SK-N-SH (cell line): Measurements from ENCODE around the gene PLA2G12B. TPM values are rescaled to one million over a fixed set of nuclear protein-coding genes. Genes with fewer than 3 reads are reported as not detected.

ENCODE experiments used
- CTCF ChIA-PET: fragments of 300-600, 350-600 bp; formaldehyde crosslinking; extraction: SDS; loops from one replicate; lab custom pipeline; 2021; lab: Yijun Ruan, JAX
- POLR2A ChIA-PET: fragments of 350-600 bp; sonication (Branson Sonifier 250); formaldehyde crosslinking; extraction: SDS; loops from one replicate; lab custom pipeline; 2020; ENCODE audit warnings: antibody characterized with exemption, inconsistent platforms; lab: Yijun Ruan, JAX
- DNase-seq: peaks from one replicate; pipeline ENCODE4 v3.0.0; 2012
- H2AFZ ChIP-seq: fragments of 200-600 bp; sonication (generic); 2 replicates; pipeline ENCODE4 v1.8.1; 2016; ENCODE audit warnings: antibody characterized with exemption, mild to moderate bottlenecking, low read depth
- H3F3A ChIP-seq: fragments of 200-600 bp; sonication (generic); replicated peaks from 2 replicates; pipeline ENCODE3; 2016; ENCODE audit warnings: antibody characterized with exemption, mild to moderate bottlenecking; ENCODE audit not compliant: insufficient read depth
- H3K27ac ChIP-seq, 2 experiments: fragments of 200-500 bp in 1 of 2; fragments of 200-600 bp in 1 of 2; sonication (Bioruptor generic) in 1 of 2; sonication (generic), shearing (Covaris generic) in 1 of 2; 2 replicates each; pipeline versions ENCODE4 v1.5.1 to v1.6.1; 2014 to 2016; ENCODE audit warnings: low read depth in 2 of 2, inconsistent platforms in 1 of 2, low read length in 1 of 2, mild to moderate bottlenecking in 1 of 2, mixed read lengths in 1 of 2
- H3K27me3 ChIP-seq: fragments of 200-600 bp; sonication (generic), shearing (Covaris generic); 2 replicates; pipeline ENCODE4 v1.6.1; 2016; ENCODE audit warnings: mixed run types; ENCODE audit not compliant: insufficient read depth
- H3K36me3 ChIP-seq, 2 experiments: fragments of 200-500 bp in 1 of 2; fragments of 200-600 bp in 1 of 2; sonication (Bioruptor generic) in 1 of 2; sonication (generic) in 1 of 2; replicated peaks in 1 of 2; 2 replicates each; pipeline versions ENCODE3 to v1.5.1; 2014 to 2016; ENCODE audit warnings: low read length in 1 of 2, mild to moderate bottlenecking in 1 of 2; ENCODE audit not compliant: insufficient read depth in 2 of 2, control insufficient read depth in 1 of 2
- H3K4me1 ChIP-seq, 2 experiments: fragments of 200-500 bp in 1 of 2; fragments of 200-600 bp in 1 of 2; sonication (Bioruptor generic) in 1 of 2; sonication (generic), shearing (Covaris generic) in 1 of 2; 2 replicates each; pipeline versions ENCODE4 v1.5.1 to v1.6.1; 2014 to 2016; ENCODE audit warnings: low read depth in 1 of 2, low read length in 1 of 2, mixed run types in 1 of 2; ENCODE audit not compliant: insufficient read depth in 2 of 2, control insufficient read depth in 1 of 2
- H3K4me2 ChIP-seq: fragments of 200-600 bp; sonication (generic), shearing (Covaris generic); 2 replicates; pipeline ENCODE4 v1.6.1; 2017; ENCODE audit warnings: mixed run types
- H3K4me3 ChIP-seq, 2 experiments: fragments of 200-500 bp in 1 of 2; fragments of 200-600 bp in 1 of 2; sonication (Bioruptor generic) in 1 of 2; sonication (generic), shearing (Covaris generic) in 1 of 2; 2 replicates each; pipeline versions ENCODE4 v1.5.1 to v1.8.1; 2014 to 2016; ENCODE audit warnings: low read depth in 2 of 2, inconsistent platforms in 1 of 2, low read length in 1 of 2, mild to moderate bottlenecking in 1 of 2, mixed read lengths in 1 of 2, moderate library complexity in 1 of 2
- H3K79me2 ChIP-seq: fragments of 200-600 bp; sonication (generic); 2 replicates; pipeline ENCODE4 v1.8.1; 2017; ENCODE audit warnings: mild to moderate bottlenecking; ENCODE audit not compliant: insufficient read depth
- H3K9ac ChIP-seq: fragments of 200-600 bp; sonication (generic); 2 replicates; pipeline ENCODE4 v1.6.1; 2017; ENCODE audit warnings: mixed run types
- H3K9me2 ChIP-seq: fragments of 200-600 bp; sonication (generic); 2 replicates; pipeline ENCODE4 v1.6.1; 2017; ENCODE audit warnings: mixed run types
- H3K9me3 ChIP-seq: fragments of 200-600 bp; sonication (generic); 2 replicates; pipeline ENCODE4 v1.6.1; 2017; ENCODE audit warnings: mixed run types, mild to moderate bottlenecking, moderate library complexity
- H4K20me1 ChIP-seq: fragments of 200-600 bp; sonication (generic); 2 replicates; pipeline ENCODE4 v1.6.1; 2017; ENCODE audit warnings: mild to moderate bottlenecking, mixed run types; ENCODE audit not compliant: insufficient read depth
- FOXJ3 ChIP-seq: sonication (generic); formaldehyde crosslinking; IDR thresholded peaks from 2 replicates; pipeline ENCODE4 v1.5.1; 2020; ENCODE audit warnings: mild to moderate bottlenecking, missing genetic modification reagents
- GATA2 ChIP-seq: sonication (generic); formaldehyde crosslinking; IDR thresholded peaks from 2 replicates; pipeline ENCODE4 v1.5.0; 2020; ENCODE audit warnings: mild to moderate bottlenecking, missing genetic modification reagents
- MEF2A ChIP-seq: IDR thresholded peaks from 2 replicates; pipeline ENCODE4 v1.4.0; 2012; ENCODE audit warnings: low read depth, borderline replicate concordance
- RFX5 ChIP-seq: IDR thresholded peaks from 2 replicates; pipeline ENCODE4 v1.6.1; 2012; ENCODE audit warnings: mild to moderate bottlenecking, improper control_type of control experiment, low read length
- WGBS: methylation state at CpG from one replicate; pipeline ENCODE4 v1.1.6; 2017; ENCODE audit warnings: low lambda C conversion rate; 5-methylcytosine and 5-hydroxymethylcytosine counted together
- polyA plus RNA-seq, 3 experiments: library from polyadenylated mRNA; depleted of rRNA; stranded (reverse); fragments of >200 nt; gene quantifications; 2 replicates each; pipeline ENCODE4 v1.2.3, GENCODE V29; 2012
- TF ChIP-seq, protein P1 (sequence below): IDR thresholded peaks from 2 replicates; pipeline ENCODE4 v1.6.1; 2012; ENCODE audit warnings: mild to moderate bottlenecking, low read depth, low read length, moderate library complexity
- TF ChIP-seq, protein P2 (sequence below): IDR thresholded peaks from 2 replicates; pipeline ENCODE4 v1.4.0; 2012; ENCODE audit warnings: low read depth, borderline replicate concordance
- TF ChIP-seq, protein P3 (sequence below): fragments of 150-350 bp; IDR thresholded peaks from 2 replicates; pipeline ENCODE4 v1.6.1; 2016; ENCODE audit warnings: mild to moderate bottlenecking, low read depth, low read length
- TF ChIP-seq, protein P4 (sequence below): IDR thresholded peaks from 2 replicates; pipeline ENCODE4 v1.4.0; 2012; ENCODE audit warnings: low read depth
- TF ChIP-seq, protein P5 (sequence below): fragments of 200-600 bp; sonication (generic); IDR thresholded peaks from 2 replicates; pipeline ENCODE4 v1.6.1; 2017; ENCODE audit warnings: antibody characterized with exemption, mild to moderate bottlenecking, moderate library complexity

PLA2G12B gene
- polyA plus RNA-seq, 1 of the 3 experiments (the other 2 are of a cell fraction): not detected

DNA sequence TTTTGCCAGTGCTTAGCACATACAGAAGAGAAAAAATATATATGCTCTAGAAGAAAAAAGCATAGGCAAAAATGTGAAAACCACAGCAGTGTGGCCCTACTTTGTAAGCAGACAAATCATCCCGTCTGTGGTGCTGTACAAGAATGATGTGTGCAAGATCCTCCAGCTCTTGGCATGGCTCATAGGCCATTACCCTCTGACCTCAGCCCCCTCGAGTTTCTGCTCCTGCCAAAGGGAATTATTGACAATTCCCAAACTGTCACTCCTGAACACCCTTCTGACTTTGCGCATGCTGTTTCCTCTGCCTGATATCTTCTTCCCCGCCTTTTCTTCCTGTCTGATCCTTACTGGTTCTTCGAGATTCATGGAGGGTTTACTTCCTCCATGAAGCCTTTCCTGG lies 27.1 kb downstream of the PLA2G12B start (continued):
- TF ChIP-seq, protein P1, sequence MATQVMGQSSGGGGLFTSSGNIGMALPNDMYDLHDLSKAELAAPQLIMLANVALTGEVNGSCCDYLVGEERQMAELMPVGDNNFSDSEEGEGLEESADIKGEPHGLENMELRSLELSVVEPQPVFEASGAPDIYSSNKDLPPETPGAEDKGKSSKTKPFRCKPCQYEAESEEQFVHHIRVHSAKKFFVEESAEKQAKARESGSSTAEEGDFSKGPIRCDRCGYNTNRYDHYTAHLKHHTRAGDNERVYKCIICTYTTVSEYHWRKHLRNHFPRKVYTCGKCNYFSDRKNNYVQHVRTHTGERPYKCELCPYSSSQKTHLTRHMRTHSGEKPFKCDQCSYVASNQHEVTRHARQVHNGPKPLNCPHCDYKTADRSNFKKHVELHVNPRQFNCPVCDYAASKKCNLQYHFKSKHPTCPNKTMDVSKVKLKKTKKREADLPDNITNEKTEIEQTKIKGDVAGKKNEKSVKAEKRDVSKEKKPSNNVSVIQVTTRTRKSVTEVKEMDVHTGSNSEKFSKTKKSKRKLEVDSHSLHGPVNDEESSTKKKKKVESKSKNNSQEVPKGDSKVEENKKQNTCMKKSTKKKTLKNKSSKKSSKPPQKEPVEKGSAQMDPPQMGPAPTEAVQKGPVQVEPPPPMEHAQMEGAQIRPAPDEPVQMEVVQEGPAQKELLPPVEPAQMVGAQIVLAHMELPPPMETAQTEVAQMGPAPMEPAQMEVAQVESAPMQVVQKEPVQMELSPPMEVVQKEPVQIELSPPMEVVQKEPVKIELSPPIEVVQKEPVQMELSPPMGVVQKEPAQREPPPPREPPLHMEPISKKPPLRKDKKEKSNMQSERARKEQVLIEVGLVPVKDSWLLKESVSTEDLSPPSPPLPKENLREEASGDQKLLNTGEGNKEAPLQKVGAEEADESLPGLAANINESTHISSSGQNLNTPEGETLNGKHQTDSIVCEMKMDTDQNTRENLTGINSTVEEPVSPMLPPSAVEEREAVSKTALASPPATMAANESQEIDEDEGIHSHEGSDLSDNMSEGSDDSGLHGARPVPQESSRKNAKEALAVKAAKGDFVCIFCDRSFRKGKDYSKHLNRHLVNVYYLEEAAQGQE: no peak
- TF ChIP-seq, protein P2, sequence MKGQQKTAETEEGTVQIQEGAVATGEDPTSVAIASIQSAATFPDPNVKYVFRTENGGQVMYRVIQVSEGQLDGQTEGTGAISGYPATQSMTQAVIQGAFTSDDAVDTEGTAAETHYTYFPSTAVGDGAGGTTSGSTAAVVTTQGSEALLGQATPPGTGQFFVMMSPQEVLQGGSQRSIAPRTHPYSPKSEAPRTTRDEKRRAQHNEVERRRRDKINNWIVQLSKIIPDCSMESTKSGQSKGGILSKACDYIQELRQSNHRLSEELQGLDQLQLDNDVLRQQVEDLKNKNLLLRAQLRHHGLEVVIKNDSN: no peak
- no peak for TF ChIP-seq GATA2 (CRISPR knock-in tag)
- TF ChIP-seq RFX5: no peak
- no peak for TF ChIP-seq FOXJ3 (CRISPR knock-in tag)
- no peak for TF ChIP-seq MEF2A
- TF ChIP-seq, protein P3, sequence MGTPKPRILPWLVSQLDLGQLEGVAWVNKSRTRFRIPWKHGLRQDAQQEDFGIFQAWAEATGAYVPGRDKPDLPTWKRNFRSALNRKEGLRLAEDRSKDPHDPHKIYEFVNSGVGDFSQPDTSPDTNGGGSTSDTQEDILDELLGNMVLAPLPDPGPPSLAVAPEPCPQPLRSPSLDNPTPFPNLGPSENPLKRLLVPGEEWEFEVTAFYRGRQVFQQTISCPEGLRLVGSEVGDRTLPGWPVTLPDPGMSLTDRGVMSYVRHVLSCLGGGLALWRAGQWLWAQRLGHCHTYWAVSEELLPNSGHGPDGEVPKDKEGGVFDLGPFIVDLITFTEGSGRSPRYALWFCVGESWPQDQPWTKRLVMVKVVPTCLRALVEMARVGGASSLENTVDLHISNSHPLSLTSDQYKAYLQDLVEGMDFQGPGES: no peak
- TF ChIP-seq, protein P4, sequence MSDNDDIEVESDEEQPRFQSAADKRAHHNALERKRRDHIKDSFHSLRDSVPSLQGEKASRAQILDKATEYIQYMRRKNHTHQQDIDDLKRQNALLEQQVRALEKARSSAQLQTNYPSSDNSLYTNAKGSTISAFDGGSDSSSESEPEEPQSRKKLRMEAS: no peak
- TF ChIP-seq, protein P5, sequence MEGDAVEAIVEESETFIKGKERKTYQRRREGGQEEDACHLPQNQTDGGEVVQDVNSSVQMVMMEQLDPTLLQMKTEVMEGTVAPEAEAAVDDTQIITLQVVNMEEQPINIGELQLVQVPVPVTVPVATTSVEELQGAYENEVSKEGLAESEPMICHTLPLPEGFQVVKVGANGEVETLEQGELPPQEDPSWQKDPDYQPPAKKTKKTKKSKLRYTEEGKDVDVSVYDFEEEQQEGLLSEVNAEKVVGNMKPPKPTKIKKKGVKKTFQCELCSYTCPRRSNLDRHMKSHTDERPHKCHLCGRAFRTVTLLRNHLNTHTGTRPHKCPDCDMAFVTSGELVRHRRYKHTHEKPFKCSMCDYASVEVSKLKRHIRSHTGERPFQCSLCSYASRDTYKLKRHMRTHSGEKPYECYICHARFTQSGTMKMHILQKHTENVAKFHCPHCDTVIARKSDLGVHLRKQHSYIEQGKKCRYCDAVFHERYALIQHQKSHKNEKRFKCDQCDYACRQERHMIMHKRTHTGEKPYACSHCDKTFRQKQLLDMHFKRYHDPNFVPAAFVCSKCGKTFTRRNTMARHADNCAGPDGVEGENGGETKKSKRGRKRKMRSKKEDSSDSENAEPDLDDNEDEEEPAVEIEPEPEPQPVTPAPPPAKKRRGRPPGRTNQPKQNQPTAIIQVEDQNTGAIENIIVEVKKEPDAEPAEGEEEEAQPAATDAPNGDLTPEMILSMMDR: no peak

DNA sequence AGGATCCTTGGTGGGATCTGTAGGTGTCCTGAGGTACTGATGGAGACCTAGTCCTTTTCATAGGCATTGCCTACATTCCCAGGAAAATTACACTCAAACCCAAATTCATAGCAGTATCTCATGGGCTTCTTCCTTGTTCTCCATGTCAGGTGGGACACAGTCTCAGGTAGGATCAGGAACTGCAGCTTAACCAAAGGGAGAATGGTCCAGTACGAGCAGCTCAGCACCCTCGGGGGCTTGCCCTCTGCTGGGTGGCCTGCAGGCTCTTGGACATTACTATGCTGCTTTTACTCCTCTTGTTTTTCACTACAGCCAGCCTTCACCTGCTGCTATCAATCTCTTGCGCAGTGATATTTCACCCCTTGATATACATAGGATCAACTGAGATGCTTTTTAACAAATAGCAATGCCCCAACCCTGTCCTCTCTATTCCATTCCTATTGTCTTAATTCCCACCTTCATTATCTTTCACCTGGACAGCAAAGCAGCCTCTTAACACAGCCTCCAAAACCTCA lies 28.6 kb downstream of the PLA2G12B start:
- Histone ChIP-seq H3K36me3 (no peaks in the 10 kb centered on the region), H3K79me2 (no peaks in the 10 kb centered on the region), H4K20me1 (no peaks in the 10 kb centered on the region), H3K27ac (no peak overlapping the region), H3K4me3 (no peak overlapping the region), H3K27me3 (no peaks in the 10 kb centered on the region), H3K9me3 (no peaks in the 10 kb centered on the region), H3K9ac (no peak overlapping the region), H2AFZ (no peak overlapping the region), H3K4me2 (no peak overlapping the region), H3K9me2 (no peaks in the 10 kb centered on the region), H3F3A (no peaks in the 10 kb centered on the region), H3K4me1 (no peaks in the 10 kb centered on the region)
- ChIA-PET POLR2A (no interaction called here), CTCF (no interaction called here)
- 67% methylated on average over 3 of the region's 3 CpGs for WGBS
- TF ChIP-seq, protein P3: no peak
- no peak for DNase-seq
